Epithelial cell of esophagus (primary cell): ENCODE data around the gene TTR.

ENCODE experiments used
- DNase-seq: peaks from one replicate; pipeline ENCODE4 v3.0.0; 2010; ENCODE audit warnings: low read depth
- H3K4me3 ChIP-seq: 2 replicates; pipeline ENCODE4 v1.5.1; 2011; ENCODE audit warnings: mild to moderate bottlenecking, low read length, control low read depth
- CTCF ChIP-seq: IDR thresholded peaks from 2 replicates; pipeline ENCODE4 v1.5.1; 2011; ENCODE audit warnings: low read depth, mild to moderate bottlenecking, low read length, control low read depth, inconsistent platforms; ENCODE audit not compliant: insufficient read depth; ENCODE audit errors: missing control alignments

Gene TTR

DNA sequence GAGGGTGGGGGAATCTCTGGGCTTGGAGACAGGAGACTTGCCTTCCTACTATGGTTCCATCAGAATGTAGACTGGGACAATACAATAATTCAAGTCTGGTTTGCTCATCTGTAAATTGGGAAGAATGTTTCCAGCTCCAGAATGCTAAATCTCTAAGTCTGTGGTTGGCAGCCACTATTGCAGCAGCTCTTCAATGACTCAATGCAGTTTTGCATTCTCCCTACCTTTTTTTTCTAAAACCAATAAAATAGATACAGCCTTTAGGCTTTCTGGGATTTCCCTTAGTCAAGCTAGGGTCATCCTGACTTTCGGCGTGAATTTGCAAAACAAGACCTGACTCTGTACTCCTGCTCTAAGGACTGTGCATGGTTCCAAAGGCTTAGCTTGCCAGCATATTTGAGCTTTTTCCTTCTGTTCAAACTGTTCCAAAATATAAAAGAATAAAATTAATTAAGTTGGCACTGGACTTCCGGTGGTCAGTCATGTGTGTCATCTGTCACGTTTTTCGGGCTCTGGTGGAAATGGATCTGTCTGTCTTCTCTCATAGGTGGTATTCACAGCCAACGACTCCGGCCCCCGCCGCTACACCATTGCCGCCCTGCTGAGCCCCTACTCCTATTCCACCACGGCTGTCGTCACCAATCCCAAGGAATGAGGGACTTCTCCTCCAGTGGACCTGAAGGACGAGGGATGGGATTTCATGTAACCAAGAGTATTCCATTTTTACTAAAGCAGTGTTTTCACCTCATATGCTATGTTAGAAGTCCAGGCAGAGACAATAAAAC lies 6.5 kb downstream of the TTR start:
- no peak for TF ChIP-seq CTCF
- H3K4me3 ChIP-seq: no peak overlapping the region
- DNase-seq: no peak

DNA sequence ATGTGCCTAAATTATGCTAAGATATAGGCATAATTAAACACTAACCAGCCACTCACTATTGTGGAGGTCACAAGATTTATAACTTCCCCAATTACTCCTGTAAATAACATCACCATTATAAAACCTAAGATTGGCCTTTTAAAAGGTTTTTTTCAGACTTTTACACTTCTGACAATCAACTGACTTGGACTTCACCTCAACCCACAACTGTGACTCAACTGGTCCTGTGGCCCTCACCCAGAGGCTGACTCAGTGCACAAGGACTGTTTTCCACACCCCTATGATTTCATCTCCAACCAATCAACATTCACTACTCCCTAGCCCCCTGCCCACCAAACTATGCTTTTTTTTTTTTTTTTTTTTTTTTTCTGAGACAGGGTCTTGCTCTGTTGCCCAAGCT lies 11.6 kb downstream of the TTR start:
- DNase-seq: peak; percentile 56
- no peak for TF ChIP-seq CTCF
- no peak overlapping the region for H3K4me3 ChIP-seq

DNA sequence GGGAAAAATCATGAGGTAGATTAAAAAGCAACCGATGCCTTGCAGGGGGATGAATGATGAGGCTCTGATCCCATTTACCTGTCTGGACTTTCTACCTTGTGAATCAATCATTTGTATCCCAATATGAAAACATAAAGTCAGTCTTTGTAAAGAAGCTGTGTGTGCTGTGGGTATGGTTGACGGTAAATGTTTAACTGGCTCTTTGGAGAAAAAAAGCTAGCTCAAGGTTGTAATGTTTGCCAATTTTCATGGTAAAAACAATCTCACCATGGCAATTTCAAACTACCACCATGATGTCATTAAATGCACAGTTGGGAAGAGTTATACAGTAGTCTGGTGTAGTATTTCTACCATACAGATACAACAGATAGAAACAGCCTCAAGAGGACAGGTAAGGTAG lies 14.6 kb downstream of the TTR start:
- no peak for TF ChIP-seq CTCF
- no peak for DNase-seq
- no peak overlapping the region for H3K4me3 ChIP-seq

- no peak overlapping the region for H3K4me3 ChIP-seq
- no peak for DNase-seq
- no peak for TF ChIP-seq CTCF
Measured at GRCh38 chr18:31607384-31607783, 15.7 kb downstream of the TTR start.

GRCh38 chr18:31609886-31610285 lies 18.2 kb downstream of the TTR start:
- no peak for TF ChIP-seq CTCF
- H3K4me3 ChIP-seq: no peak overlapping the region
- no peak for DNase-seq

GRCh38 chr18:31610286-31611205 lies 18.9 kb downstream of the TTR start:
- TF ChIP-seq CTCF: peak; percentile 50
- no peak overlapping the region for H3K4me3 ChIP-seq
- DNase-seq: peak; percentile 51
